ENCODE measurements around the gene ZNF331. TPM values are rescaled to one million over a fixed set of nuclear protein-coding genes. Genes with fewer than 3 reads are reported as not detected.

The ZNF331 gene
- total RNA-seq, 5 donors from 2014 or later (not counting 1 experiment from before 2014, with no cell fraction given): 35.9 to 455 (median 48.5) TPM

DNA sequence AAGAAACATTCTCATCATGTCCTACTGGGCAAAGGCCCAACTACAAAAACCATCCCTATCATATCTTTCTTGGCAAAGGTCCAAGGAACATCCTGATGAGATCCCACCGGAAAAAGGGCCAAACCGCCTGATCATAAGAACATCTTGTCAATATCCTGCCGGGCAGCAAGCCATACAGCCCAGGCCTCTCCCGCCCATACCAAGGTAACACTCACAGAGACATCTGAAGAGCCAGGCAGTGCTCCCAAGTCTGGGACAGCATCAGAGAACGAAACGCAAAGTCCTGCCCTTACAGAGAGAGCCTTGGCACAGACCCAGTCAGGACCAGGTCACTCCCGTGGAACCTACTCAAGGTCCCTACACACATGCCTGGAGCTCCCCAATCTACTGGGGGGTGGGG, 18.5 kb upstream of the ZNF331 start:
- peaks cover 17% of the 10 kb centered on the region for H3K36me3 Mint-ChIP-seq
- H3K4me3 Mint-ChIP-seq: peak overlapping the region; percentile 28 to 41 (median 29)
- Histone ChIP-seq H3K27me3 (replicated peaks in 1 of 2; ENCODE audit: control insufficient read depth in 2 of 2, extremely low read depth in 1 of 2, insufficient read depth in 2 of 2, low read length in 1 of 2) (no peaks in the 10 kb centered on the region), H3K4me3 (ENCODE audit: control insufficient read depth in 1 of 2, extremely low read depth in 1 of 2, low read length in 1 of 2) (no peak overlapping the region), H3K9me3 (no peaks in the 10 kb centered on the region), H3K4me1 (ENCODE audit: control insufficient read depth in 1 of 2, extremely low read depth in 1 of 2, insufficient read depth in 2 of 2, low read length in 2 of 2) (peaks cover 2 to 19% of the 10 kb centered on the region in 2 experiments), H3K27ac (ENCODE audit: low read length) (no peak overlapping the region), H3K36me3 (ENCODE audit: control insufficient read depth in 2 of 2, extremely low read depth in 1 of 2, insufficient read depth in 1 of 2, low read length in 1 of 2) (no peaks in the 10 kb centered on the region)
- ChIA-PET CTCF (no interaction called here), POLR2A (no interaction called here)
- H3K27ac Mint-ChIP-seq: no peak overlapping the region
- ATAC-seq (replicated peaks in 1 of 4): no peak
- peaks cover 9 to 22% (median 9%) of the 10 kb centered on the region in 3 donors for H3K9me3 Mint-ChIP-seq
- peaks cover 14 to 22% (median 20%) of the 10 kb centered on the region in 3 donors for H3K4me1 Mint-ChIP-seq
- no peak for DNase-seq
- H3K27me3 Mint-ChIP-seq: no peaks in the 10 kb centered on the region
- 97% methylated on average over 6 of the region's 7 CpGs for WGBS (ENCODE audit: insufficient coverage)

GRCh38 chr19:53520163-53520546, 17.8 kb upstream of the ZNF331 start:
- Histone ChIP-seq H3K27ac (ENCODE audit: low read length) (peak overlapping the region; percentile 79), H3K9me3 (no peaks in the 10 kb centered on the region), H3K27me3 (replicated peaks in 1 of 2; ENCODE audit: control insufficient read depth in 2 of 2, extremely low read depth in 1 of 2, insufficient read depth in 2 of 2, low read length in 1 of 2) (no peaks in the 10 kb centered on the region), H3K4me1 (ENCODE audit: control insufficient read depth in 1 of 2, extremely low read depth in 1 of 2, insufficient read depth in 2 of 2, low read length in 2 of 2) (peaks cover 2 to 19% of the 10 kb centered on the region in 2 experiments), H3K36me3 (ENCODE audit: control insufficient read depth in 2 of 2, extremely low read depth in 1 of 2, insufficient read depth in 1 of 2, low read length in 1 of 2) (no peaks in the 10 kb centered on the region), H3K4me3 (ENCODE audit: control insufficient read depth in 1 of 2, extremely low read depth in 1 of 2, low read length in 1 of 2) (peak overlapping the region; percentile 68 to 73)
- Mint-ChIP-seq H3K27me3 (no peaks in the 10 kb centered on the region), H3K4me3 (peak overlapping the region; percentile 92 to 99 (median 98)), H3K4me1 (peaks cover 14 to 22% (median 20%) of the 10 kb centered on the region in 3 donors), H3K27ac (peak overlapping the region; percentile 76 to 93), H3K9me3 (peaks cover 9 to 22% (median 9%) of the 10 kb centered on the region in 3 donors), H3K36me3 (peaks cover 20% of the 10 kb centered on the region)
- no peak for ATAC-seq (replicated peaks in 1 of 4)
- POLR2A ChIA-PET: no interaction called here
- CTCF ChIA-PET: interaction anchor here (0.5 to 1.0 kb wide), 2 partner anchors 325 to 527 kb away, joined by 4 to 11 read pairs; no protein-coding TSS in a partner anchor
- 93% methylated on average over 7 of the region's 13 CpGs for WGBS (ENCODE audit: insufficient coverage)
- DNase-seq: no peak

GRCh38 chr19:53520547-53521372, 17.2 kb upstream of the ZNF331 start:
- ATAC-seq (replicated peaks in 1 of 4) (peak; percentile 98 to 100 (median 99)), DNase-seq (peak; percentile 75 to 95 (median 87))
- no peaks in the 10 kb centered on the region for H3K36me3 ChIP-seq (ENCODE audit: control insufficient read depth in 2 of 2, extremely low read depth in 1 of 2, insufficient read depth in 1 of 2, low read length in 1 of 2)
- H3K27me3 Mint-ChIP-seq: no peaks in the 10 kb centered on the region
- ChIA-PET POLR2A (no interaction called here), CTCF (interaction anchor here (0.5 to 1.0 kb wide), 2 partner anchors 325 to 528 kb away, joined by 4 to 11 read pairs; no protein-coding TSS in a partner anchor)
- peaks cover 14 to 22% (median 20%) of the 10 kb centered on the region in 3 donors for H3K4me1 Mint-ChIP-seq
- no peaks in the 10 kb centered on the region for H3K9me3 ChIP-seq
- peaks cover 2 to 19% of the 10 kb centered on the region in 2 experiments for H3K4me1 ChIP-seq (ENCODE audit: control insufficient read depth in 1 of 2, extremely low read depth in 1 of 2, insufficient read depth in 2 of 2, low read length in 2 of 2)
- H3K27me3 ChIP-seq (replicated peaks in 1 of 2; ENCODE audit: control insufficient read depth in 2 of 2, extremely low read depth in 1 of 2, insufficient read depth in 2 of 2, low read length in 1 of 2): no peaks in the 10 kb centered on the region
- peak overlapping the region; percentile 68 to 73 for H3K4me3 ChIP-seq (ENCODE audit: control insufficient read depth in 1 of 2, extremely low read depth in 1 of 2, low read length in 1 of 2)
- H3K27ac Mint-ChIP-seq: peak overlapping the region; percentile 76 to 93
- peak overlapping the region; percentile 92 to 99 (median 98) for H3K4me3 Mint-ChIP-seq
- peak overlapping the region; percentile 79 for H3K27ac ChIP-seq (ENCODE audit: low read length)
- WGBS (ENCODE audit: insufficient coverage): 2% methylated on average over 42 of the region's 46 CpGs
- peaks cover 9 to 28% (median 9%) of the 10 kb centered on the region in 3 donors for H3K9me3 Mint-ChIP-seq
- H3K36me3 Mint-ChIP-seq: peaks cover 26% of the 10 kb centered on the region

DNA sequence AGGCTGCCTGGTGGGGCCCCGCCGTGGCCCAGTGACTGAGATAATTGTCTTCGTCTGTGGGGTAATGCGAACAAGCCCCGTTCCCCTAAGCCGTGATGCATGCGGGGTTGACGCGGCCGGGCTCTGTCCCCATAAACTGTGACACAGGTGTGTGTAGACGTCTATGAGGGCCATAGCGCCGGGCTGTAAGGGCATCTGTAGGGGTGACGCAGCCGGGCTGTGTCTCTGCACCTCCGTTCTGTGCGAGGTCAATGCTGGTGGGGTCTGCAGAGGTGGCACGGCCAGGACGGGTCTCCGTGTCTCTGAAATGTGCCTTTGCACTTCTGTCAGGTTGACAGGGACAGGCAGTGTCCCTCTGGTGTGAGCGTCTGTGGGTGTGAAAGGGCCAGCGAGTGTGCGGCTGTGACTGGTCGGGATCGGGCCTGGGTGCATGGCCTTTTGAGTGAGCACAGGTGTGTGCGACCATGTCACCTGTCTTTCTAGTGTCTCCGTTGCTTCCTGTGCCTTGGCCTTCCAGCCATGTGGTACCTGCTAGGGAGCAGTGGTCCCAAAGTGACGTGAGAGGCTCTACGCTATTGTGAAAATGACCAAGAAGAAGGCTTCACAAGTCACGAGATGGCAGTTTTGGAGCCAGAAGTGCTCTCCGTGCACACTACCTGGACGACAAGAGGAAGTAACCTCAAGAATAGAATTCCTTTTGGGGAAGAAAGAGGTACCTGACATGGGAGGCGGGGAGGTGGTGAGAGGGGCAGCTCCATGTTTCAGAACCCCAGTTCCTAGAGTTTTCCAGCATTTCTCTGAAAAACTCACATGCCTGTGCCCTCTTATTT, 16.4 kb upstream of the ZNF331 start:
- DNase-seq (peak in 1 of 35 experiments; percentile 3), ATAC-seq (replicated peaks in 1 of 4) (no peak)
- Histone ChIP-seq H3K27me3 (replicated peaks in 1 of 2; ENCODE audit: control insufficient read depth in 2 of 2, extremely low read depth in 1 of 2, insufficient read depth in 2 of 2, low read length in 1 of 2) (no peaks in the 10 kb centered on the region), H3K4me3 (ENCODE audit: control insufficient read depth in 1 of 2, extremely low read depth in 1 of 2, low read length in 1 of 2) (peak overlapping the region; percentile 68 to 73), H3K27ac (ENCODE audit: low read length) (peak overlapping the region; percentile 79), H3K36me3 (ENCODE audit: control insufficient read depth in 2 of 2, extremely low read depth in 1 of 2, insufficient read depth in 1 of 2, low read length in 1 of 2) (no peaks in the 10 kb centered on the region), H3K4me1 (ENCODE audit: control insufficient read depth in 1 of 2, extremely low read depth in 1 of 2, insufficient read depth in 2 of 2, low read length in 2 of 2) (peaks cover 2 to 19% of the 10 kb centered on the region in 2 experiments), H3K9me3 (no peaks in the 10 kb centered on the region)
- H3K9me3 Mint-ChIP-seq: peaks cover 12 to 33% (median 13%) of the 10 kb centered on the region in 3 donors
- 33% methylated on average over 29 of the region's 33 CpGs for WGBS (ENCODE audit: insufficient coverage)
- peak overlapping the region; percentile 33 to 93 for H3K27ac Mint-ChIP-seq
- ChIA-PET POLR2A (interaction anchor here in 1 of 2 donors (0.7 kb wide), 1 partner anchor 104 kb away, joined by 3 read pairs; no protein-coding TSS in a partner anchor), CTCF (interaction anchor here in 1 of 2 donors (1.0 kb wide), 1 partner anchor 326 kb away, joined by 4 read pairs; no protein-coding TSS in a partner anchor)
- H3K4me3 Mint-ChIP-seq: peak overlapping the region; percentile 92 to 99 (median 98)
- peaks cover 14 to 22% (median 20%) of the 10 kb centered on the region in 3 donors for H3K4me1 Mint-ChIP-seq
- H3K36me3 Mint-ChIP-seq: peaks cover 31% of the 10 kb centered on the region
- no peaks in the 10 kb centered on the region for H3K27me3 Mint-ChIP-seq

GRCh38 chr19:53525922-53526321, 12.0 kb upstream of the ZNF331 start:
- peaks cover 2 to 10% of the 10 kb centered on the region in 2 experiments for H3K4me1 ChIP-seq (ENCODE audit: control insufficient read depth in 1 of 2, extremely low read depth in 1 of 2, insufficient read depth in 2 of 2, low read length in 2 of 2)
- H3K27me3 Mint-ChIP-seq: no peaks in the 10 kb centered on the region
- H3K36me3 Mint-ChIP-seq: peaks cover 58% of the 10 kb centered on the region
- ChIA-PET POLR2A (no interaction called here), CTCF (no interaction called here)
- H3K9me3 ChIP-seq: no peaks in the 10 kb centered on the region
- H3K27me3 ChIP-seq (replicated peaks in 1 of 2; ENCODE audit: control insufficient read depth in 2 of 2, extremely low read depth in 1 of 2, insufficient read depth in 2 of 2, low read length in 1 of 2): no peaks in the 10 kb centered on the region
- ATAC-seq (replicated peaks in 1 of 4): no peak
- no peak overlapping the region for H3K4me3 ChIP-seq (ENCODE audit: control insufficient read depth in 1 of 2, extremely low read depth in 1 of 2, low read length in 1 of 2)
- H3K27ac ChIP-seq (ENCODE audit: low read length): no peak overlapping the region
- DNase-seq: no peak
- no peak overlapping the region for H3K4me3 Mint-ChIP-seq
- H3K9me3 Mint-ChIP-seq: peaks cover 5 to 15% (median 6%) of the 10 kb centered on the region in 3 donors
- WGBS (ENCODE audit: insufficient coverage): 100% methylated on average over 2 of the region's 2 CpGs
- peaks cover 10 to 16% (median 14%) of the 10 kb centered on the region in 3 donors for H3K4me1 Mint-ChIP-seq
- H3K27ac Mint-ChIP-seq: no peak overlapping the region
- H3K36me3 ChIP-seq (ENCODE audit: control insufficient read depth in 2 of 2, extremely low read depth in 1 of 2, insufficient read depth in 1 of 2, low read length in 1 of 2): no peaks in the 10 kb centered on the region

DNA sequence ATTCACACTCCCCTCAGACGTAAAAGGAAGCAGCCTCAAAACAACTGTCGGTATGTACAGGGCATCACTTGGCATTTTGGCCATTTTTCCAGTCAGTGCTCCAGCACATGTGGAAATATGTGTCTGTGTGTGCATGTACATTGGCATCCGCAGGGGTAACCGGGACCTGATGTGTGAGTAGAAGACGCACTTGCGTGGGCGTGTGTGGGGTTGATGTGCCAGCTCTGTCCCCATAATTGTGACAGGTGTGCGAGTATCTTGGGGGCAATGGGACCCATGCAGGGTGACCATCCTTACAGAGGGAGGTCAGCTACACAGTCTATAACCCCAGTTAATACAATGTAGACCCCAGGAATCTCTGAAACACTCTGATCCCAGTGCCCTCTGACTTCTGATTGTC, 7.3 kb upstream of the ZNF331 start:
- CTCF ChIA-PET: no interaction called here
- H3K4me1 ChIP-seq (ENCODE audit: control insufficient read depth in 1 of 2, extremely low read depth in 1 of 2, insufficient read depth in 2 of 2, low read length in 2 of 2): no peaks in the 10 kb centered on the region
- Mint-ChIP-seq H3K4me1 (no peaks in the 10 kb centered on the region), H3K36me3 (peaks cover 59% of the 10 kb centered on the region), H3K27ac (no peak overlapping the region), H3K4me3 (no peak overlapping the region), H3K27me3 (no peaks in the 10 kb centered on the region), H3K9me3 (peaks cover 5 to 21% (median 10%) of the 10 kb centered on the region in 3 donors)
- POLR2A ChIA-PET: no interaction called here
- no peaks in the 10 kb centered on the region for H3K9me3 ChIP-seq
- ATAC-seq (replicated peaks in 1 of 4) (no peak), DNase-seq (no peak)
- H3K27ac ChIP-seq (ENCODE audit: low read length): no peak overlapping the region
- no peaks in the 10 kb centered on the region for H3K27me3 ChIP-seq (replicated peaks in 1 of 2; ENCODE audit: control insufficient read depth in 2 of 2, extremely low read depth in 1 of 2, insufficient read depth in 2 of 2, low read length in 1 of 2)
- no peak overlapping the region for H3K4me3 ChIP-seq (ENCODE audit: control insufficient read depth in 1 of 2, extremely low read depth in 1 of 2, low read length in 1 of 2)
- no peaks in the 10 kb centered on the region for H3K36me3 ChIP-seq (ENCODE audit: control insufficient read depth in 2 of 2, extremely low read depth in 1 of 2, insufficient read depth in 1 of 2, low read length in 1 of 2)
- 98% methylated on average over 6 of the region's 8 CpGs for WGBS (ENCODE audit: insufficient coverage)

Data from T-cell (primary cell).